GM18517 (cell line): ENCODE measurements around the gene CCDC158.
"Not testable (repeated sequence)": the region's sequence is repeated elsewhere in the genome, so short reads cannot be mapped to it uniquely, and the experiment has no call there.

Source experiments
- ATAC-seq: cut with Tn5 transposase; IDR thresholded peaks from one replicate; pipeline ENCODE4 v1.9.1; 2021; ENCODE audit warnings: mild to moderate bottlenecking, moderate library complexity; ENCODE audit not compliant: unreplicated experiment

CCDC158 gene

DNA sequence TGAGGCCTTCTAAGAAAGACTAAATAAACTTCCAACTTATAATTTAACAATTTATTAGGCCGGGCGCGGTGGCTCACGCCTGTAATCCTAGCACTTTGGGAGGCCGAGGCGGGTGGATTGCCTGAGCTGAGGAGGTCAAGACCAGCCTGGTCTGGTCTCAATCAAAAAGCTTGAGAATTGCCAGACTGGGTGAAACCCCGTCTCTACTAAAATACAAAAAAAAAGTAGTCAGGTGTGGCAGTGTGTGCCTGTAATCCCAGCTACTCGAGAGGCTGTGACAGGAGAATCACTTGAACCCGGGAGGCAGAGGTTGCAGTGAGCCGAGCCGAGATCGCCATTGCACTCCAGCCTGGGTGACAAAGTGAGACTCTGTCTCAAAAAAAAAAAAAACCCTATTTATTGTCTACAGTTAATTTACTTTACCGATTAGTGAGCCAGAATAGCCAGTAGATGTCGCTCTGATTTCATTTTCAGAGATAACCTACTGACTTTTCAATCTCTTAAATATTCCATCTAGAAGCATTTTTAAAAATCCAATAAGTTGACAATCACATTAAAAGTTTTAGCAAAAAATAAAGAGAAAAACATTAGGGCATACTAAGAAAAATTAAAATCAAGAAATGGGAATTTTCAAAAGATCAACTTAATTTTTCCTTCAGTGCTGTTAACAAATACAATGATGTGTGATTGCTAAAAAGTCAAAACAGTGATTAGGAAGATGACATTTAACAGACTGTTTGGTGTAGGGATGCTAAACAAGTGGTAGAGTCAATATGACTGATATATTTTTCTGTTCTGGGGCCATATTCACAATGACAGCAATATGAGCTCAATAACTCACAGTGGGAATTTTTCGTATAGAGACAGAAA, 9.8 kb upstream of the CCDC158 start:
- ATAC-seq, result no peak

DNA sequence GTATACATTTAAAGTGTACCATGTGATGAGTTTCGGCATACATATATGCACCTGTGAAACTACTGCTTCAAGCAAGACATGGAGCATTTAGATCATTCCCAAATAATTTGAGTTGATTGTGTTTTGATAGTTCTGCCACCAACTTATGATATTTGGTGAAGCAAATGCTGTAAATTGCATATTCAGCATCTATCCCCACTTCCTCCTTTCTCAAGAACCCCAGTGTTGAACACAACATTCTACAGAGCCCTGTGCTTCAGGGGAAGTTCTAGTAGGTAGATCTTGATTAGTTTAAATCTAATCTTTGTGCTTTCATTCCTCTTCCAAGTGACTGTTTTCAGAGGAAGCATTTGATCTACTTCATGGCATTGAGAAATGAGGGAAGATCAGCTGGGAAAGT, 8.7 kb upstream of the CCDC158 start:
- no peak for ATAC-seq

DNA sequence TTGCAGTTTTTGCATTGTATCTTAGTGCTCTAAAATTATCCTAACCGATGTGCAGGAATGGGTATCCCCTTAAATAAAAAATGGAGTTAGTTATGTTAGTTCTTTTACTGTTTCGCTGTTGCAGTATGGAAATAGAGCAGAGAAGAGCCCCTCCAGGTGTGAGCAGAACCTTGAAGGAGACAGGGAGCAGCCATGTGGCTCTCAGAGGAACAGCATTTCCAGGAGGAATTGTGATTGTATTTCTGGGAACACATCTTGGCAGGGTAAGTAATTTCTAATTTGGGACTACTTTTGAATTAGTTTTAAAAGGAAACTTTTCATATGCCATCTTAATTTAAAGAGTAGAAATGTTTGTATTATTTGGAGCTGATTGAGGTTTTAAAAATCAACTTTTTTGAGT, 5.3 kb upstream of the CCDC158 start:
- no peak for ATAC-seq

DNA sequence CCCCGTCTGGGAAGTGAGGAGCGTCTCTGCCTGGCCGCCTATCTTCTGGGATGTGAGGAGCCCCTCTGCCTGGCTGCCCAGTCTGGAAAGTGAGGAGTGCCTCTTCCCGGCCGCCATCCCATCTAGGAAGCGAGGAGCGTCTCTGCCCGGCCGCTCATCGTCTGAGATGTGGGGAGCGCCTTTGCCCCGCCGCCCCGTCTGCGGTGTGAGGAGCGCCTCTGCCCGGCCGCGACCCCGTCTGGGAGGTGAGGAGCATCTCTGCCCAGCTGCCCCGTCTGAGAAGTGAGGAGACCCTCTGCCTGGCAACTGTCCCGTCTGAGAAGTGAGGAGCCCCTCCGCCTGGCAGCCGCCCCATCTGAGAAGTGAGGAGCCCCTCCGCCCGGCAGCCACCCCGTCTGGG, 2.2 kb upstream of the CCDC158 start:
- not testable (repeated sequence) for ATAC-seq

DNA sequence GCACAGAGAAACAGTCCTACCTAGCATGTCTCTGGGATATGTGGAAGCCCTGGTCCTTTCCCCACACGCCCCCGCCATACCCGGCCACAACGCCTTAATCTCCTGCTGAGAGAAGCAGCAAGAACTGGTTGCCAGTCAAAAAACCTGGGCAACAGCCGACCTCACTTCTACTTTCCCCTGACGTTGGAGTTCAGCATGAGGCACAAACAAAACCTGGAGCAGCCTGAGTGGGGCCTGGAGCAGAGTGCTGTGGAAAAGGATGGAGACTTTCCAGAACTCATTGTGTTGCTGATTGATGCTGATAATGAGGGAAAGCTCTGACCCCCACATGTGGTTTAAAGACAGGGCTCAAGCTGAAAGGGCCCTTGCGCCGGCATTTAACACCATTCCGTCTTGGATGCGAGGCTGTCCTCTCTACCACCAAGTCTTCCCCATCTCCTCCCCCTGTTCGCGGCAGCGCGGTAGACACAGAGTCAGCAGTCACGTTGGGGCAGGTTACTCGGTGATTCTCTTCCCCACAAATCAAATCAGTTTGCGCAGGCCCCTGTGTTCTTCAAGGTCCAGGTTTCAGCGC, 666 bp downstream of the CCDC158 start:
- no peak for ATAC-seq

DNA sequence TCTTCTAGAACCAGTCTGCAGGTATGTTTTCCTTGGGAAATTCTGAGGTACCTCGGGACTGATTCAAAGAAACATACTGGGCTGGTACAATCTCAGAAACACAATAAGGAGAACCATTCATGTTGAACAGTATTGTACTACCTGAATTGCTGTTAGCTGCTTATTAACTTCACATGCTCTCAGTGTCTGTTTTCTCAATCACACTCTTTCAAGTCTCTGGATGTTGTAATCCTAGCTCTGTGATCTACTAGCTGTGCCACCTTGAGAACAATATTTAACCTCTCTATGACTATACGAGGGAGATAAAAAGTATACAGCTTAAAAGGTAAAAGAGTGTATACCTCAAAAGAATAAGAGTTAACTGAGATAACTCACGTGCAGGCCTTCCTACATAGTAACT, 10.3 kb downstream of the CCDC158 start:
- ATAC-seq, result no peak

DNA sequence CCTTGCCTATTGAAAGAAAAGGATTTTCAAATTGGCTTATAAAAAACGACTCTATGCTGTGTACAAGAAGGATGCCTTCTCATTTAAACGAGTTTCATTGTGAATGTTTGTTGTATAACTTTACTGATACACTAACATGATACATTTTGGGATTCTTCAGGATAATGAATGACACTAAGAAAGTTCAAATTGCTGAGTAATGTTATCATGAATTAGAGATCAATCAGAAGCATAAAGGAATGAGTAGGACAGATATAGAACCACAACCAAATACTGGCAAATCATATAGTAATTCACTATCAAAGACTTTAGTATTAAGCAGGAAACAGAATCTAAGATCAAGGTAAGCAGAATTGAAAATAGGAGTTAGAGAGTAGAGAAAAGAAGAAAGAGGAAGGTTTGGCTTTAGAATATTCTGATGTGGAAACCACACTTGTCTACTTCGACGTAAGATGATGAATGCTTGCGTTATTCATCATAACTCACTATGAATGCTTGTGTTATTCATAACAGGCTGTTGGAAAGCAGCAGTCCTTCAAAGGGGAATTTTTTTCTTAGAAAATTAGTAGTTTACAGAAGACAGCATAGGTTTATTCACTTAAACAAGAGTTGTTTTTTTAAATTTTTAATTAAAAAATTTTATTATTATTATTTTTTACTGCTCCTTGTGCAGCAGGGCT, 13.4 kb downstream of the CCDC158 start:
- ATAC-seq, result no peak

DNA sequence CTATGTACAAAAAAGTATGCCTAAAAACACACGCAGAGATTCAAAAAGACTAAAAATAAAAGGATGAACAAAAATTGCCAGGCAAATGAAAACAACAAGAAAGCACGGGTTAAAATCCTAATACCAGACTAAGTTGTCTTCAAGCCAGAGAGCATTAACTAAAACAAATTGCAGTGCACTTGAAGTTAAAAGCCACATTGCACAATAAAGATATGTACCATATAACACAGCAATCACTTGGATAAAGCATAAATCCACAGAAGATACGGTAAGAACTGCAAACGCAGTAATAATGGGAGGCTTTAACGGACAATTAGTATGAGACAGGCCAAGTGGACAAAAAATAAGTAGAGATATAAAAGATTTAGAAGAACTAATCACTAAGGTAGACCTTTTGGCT, 14.9 kb downstream of the CCDC158 start:
- no peak for ATAC-seq

DNA sequence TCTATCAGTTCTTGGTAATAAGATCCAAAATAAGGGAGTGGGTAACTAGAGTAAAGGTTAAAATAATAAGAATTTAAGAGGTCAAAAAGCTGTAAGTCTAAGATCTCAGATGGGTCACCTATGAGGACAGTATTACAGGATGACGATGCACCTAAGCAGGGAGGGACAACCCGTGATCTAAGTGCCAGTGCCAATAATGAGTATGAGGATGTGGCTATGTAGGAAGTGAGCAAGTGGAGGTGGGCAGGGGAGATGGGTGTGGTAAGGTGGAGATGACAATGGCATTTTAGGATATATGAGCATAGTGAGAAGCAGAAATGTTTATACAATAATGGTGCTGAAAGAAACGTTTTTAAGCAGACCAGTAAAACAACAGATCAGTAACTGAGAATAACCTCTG, 19.3 kb downstream of the CCDC158 start:
- ATAC-seq, result no peak

DNA sequence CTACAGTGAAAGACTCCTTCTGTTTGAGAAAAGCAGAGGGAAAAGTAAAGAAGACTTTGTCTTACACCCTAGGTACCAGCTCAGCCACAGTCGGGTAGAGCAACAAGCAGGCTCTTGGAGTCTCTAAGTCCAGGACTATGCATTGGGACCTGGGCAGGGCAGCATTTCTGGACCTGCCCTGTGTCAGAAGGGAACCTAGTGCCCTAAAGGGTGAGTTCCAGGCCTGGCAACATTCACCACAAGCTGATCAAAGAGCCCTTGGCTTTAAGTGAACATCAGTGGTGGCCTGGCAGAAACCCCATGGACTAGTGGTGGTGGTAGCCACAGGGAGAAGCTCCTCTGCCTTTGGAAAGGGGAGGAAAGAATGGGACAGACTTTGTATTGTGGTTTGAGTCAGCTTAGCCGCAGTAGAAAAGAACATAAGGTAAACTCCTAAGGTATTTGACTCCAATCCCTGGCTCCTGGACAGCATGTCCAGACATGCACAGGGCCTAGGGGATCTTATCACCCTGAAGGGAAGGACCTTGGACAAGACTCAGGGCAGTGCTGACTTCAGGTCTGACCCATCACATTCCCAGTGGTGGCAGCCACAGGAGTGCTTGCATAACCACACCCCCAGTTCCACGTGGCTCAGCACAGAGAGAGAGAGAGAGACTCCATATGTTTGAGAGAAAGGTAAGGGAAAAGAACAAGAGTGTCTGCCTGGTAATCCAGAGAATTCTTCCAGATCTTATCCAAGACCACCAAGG, 32.6 kb downstream of the CCDC158 start:
- ATAC-seq, result no peak

DNA sequence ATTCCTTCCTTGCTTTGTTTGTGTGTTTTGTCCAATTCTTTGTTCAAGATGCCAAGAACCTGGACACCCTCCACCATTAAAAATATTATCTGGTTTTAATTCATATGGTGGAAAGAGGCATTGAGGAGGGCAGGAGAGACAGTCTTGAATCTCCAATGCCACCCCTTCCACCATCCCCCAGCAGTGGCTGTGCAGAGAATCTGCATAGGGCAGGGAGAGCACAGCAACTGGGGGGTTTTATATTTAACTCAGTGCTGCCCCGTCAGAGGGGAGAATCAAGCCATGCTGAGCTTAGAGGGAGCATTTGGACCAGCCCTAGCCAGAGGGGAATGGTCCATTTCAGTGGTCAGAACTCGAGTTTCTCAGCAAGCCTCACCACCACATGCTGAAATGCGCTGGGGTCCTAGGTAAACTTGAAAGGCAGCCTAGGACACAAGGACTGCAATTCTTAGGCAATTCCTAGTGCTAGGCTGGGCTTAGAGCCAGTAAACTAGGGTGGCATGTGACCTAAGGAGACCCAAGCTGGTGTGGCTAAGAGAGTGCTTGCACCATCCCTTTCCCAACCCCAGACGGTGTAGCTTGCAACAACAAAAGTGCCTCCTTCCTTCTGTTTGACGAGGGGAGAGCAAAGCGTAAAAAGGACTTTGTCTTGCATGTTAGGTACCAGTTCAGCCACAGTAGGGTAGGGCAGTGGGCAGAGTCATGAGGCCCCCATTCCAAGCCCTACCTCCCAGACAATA, 34.2 kb downstream of the CCDC158 start:
- ATAC-seq, result no peak

DNA sequence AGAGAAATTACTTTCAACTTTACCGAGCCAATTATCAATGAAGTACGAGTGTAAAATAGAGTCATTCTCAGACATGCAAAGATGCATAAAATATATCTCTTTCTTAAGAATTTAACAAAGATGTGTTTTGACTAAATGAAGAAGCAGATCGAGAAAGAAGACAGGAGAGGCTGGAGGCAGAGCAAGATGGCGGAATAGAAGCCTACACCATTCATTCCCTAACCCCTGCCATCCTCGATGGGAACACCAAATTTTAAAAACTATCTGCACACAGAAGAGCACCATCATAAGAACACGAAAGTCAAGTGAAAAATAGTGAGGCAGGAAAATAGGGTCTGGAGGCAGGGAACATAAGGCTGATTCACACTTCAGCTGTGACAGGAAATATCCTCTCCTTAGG, 35.0 kb downstream of the CCDC158 start:
- ATAC-seq, result no peak

DNA sequence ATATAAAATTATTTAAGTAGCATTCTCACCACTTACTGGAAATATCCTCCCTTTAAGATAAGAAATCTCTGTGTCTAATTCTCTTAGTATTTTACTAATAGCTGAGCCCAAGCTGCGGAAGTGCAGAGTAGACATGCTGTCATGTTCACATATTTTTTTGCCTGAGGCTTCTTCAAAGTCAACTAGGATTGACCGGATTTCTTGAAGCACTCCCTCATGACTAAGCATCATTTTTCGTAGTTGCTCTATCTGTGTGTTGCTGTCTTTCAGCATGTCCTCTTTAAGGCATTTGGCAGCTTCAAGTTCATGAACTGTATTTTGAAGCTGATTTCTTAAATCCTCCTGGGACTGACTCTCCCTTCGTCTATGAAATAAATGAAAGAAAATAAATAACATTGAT, 36.9 kb downstream of the CCDC158 start:
- ATAC-seq, result no peak

DNA sequence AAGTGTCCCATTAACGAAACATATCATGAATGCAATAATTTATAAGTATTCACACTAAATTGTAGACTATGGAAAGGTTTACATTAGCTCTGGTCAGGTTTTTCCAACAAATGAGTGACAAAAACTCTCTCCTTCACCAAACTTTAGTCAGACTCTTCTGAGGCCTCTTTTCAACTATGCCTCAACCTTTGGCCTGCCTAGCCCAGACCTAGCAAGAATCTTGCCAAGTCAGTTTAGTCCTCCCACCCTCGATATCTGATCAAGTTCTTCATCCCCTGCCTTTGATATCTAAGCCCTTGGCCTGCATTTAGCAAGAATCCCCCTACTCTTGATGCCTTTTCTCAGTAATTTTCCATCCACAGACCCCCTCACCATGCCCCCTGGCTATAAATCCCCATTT, 37.9 kb downstream of the CCDC158 start:
- ATAC-seq, result no peak

DNA sequence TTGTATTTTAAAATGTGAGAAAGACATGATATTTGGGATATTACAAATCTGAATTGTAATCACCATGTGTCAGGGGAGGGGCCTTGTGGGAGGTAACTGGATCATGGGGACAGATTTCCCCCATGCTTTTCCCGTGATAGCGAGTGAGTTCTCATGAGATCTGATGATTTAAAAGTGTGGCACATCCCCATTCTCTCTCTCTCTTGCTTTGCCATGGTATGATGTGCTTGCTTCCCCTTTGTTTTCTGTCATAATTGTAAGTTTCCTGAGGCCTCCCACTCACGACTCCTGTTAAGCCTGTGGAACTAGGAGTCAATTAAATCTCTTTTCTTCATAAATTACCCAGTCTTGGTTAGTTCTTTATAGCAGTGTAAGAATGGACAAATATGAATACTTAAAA, 39.0 kb downstream of the CCDC158 start:
- no peak for ATAC-seq

DNA sequence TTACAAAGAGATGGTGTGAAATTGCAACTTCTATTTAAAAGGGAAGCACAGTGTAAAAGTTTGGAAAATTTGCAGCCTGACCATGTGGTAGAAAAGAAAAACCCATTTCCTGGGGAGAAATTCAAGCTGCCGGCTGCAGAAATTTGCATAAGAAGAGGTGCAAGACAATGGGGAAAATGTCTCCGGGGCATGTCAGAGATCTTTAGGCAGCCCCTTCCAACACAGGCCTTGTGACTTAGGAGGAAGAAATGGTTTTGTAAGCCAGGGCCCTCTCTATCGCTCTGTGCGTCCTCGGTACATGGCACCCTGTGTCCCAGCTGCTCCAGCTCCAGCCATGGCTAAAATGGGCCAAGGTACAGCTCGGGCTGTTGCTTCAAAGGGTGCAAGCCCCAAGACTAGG, 40.4 kb downstream of the CCDC158 start:
- no peak for ATAC-seq

DNA sequence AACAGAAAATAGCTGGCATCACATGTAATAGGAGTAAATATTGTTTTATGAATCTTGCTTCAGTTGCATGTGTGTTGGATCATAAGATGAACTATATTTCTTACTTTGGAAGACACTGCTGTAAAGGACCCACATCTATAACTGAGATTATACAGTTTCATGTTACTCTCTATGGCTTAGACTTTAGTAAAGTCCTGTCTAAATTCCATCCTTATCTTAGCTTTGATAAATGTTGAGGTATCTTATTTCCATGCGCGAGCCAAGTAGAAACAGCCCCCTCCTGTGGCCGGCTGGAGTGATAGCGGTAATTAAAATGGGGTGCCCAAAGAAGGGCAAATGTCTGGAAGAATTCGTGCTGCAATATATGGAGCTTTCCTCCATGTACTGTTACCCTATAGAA, 43.0 kb downstream of the CCDC158 start:
- no peak for ATAC-seq

DNA sequence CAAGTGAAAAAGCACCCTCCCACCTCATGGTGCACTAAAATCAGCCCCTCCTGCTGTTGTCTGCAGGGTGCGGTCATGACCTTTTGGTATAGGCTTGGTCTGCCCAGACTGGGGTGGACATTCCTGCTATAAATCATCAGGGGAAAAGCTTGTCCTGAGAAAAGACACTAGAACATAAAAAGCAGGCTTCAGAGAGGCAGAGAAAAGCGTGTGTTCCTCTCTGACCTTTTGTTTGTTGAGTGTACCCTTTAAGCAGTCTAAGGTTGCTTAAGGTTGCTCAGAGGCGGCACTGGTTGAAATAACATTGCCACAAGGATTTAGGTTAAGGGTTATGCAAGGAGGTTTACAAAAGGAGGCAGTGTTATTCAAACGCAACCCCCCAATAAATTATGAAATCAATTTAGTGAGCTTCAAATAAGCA, 43.5 kb downstream of the CCDC158 start:
- no peak for ATAC-seq

DNA sequence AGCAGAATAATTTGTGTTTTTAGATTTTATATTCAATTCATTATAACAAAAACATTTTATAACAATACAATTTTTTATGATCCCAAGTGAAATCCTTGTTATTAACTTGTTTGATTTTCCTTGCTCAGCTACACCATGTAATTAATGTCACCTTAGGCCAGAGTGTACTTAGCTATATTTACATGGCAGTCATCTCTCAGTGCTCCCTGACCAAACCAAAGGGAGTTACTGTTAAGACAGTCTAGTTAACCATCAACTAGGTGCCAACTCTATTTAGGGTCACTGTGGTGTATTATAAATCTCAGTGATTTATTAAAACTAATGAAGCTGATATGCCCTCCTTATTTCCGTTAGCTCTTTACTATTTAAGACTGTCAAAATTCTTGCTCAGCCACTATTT, 44.4 kb downstream of the CCDC158 start:
- ATAC-seq, result no peak

DNA sequence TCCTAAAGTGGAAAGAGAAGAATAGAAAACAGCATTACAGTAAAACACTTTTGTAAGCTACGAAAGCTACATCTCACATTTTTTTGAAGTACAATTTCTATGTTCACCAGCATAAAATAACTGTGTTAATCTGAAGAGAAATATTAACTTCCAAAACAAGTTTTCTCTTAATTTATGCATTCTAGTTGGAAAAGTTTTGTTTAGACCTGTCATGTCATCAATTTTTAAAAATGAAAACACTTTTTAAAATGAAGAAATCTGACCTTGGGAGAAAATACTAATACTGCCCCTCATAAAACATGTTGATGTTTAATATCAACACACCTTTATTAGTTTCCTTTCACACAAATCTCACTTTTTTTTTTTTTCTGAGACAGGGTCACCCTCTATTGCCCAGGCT, 45.2 kb downstream of the CCDC158 start:
- ATAC-seq, result no peak

DNA sequence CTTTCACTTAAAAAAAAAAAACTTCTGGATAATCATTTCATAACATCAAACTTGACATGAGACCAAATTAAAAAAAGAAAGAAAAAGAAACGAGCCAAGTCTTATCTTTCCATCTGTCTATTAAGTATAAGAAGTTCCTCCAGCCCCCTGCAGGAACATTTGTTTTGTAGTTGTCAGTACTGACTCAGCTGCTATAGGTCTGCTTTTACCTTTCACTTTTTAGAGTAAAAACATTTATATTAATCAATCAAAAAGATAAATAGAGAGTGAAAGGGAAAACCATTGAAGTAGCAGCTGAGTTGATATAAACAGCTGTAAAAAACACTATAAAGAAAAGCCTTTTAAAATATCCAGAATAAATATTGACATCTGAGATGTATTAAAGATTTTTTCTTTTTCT, 46.1 kb downstream of the CCDC158 start:
- ATAC-seq, result no peak
